Measurements from ENCODE around the gene BHLHA15. TPM values are rescaled to one million over a fixed set of nuclear protein-coding genes. Genes with fewer than 3 reads are reported as not detected.

Gene BHLHA15
- total and polyA plus RNA-seq, 2 of the 13 experiments (the other 11 are each of a cell fraction or from before 2014, with no cell fraction given), result 1.9 to 6.1 TPM

DNA sequence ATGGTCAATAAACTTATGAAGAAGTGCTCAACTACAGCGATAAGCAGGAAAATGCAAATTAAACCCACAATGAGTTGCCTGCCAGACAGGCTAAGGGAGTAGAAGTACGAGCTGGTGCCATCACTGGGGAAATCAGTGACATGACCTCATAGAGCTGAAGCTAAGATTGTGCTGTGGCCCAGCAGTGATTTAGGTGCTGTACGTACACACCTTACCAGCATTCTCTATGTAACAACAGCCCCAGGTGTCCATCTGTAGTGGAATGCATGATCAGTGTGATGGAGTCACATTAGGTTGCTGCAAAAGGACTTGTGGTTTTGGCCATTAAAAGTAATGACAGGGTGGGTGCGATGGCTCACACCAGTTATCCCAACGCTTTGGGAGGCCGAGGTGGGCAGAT is 46.5 kb downstream of the BHLHA15 start:
- in situ Hi-C loops (cut with HindIII; ENCODE audit: extremely low pct_ligation_motif_present, low pct_unique_long_range_greater_than_20kb) (no loop called here), intact Hi-C loops (cut with micrococcal nuclease; ENCODE audit: unreplicated experiment) (no loop called here)
- Histone ChIP-seq H3K79me2 (ENCODE audit: insufficient read depth, low read length) (peaks cover 17% of the 10 kb centered on the region), H3K36me3 (replicated peaks in 1 of 2; ENCODE audit: control insufficient read depth in 1 of 2, insufficient read depth in 2 of 2, low read length in 2 of 2) (peaks cover 1 to 6% of the 10 kb centered on the region in 2 experiments; a peak in 2 of 5 replicates), H3K4me3 (replicated peaks in 1 of 3; ENCODE audit: insufficient read depth in 1 of 3, low read depth in 2 of 3, low read length in 3 of 3) (no peak overlapping the region), H3K4me2 (ENCODE audit: low read depth, low read length) (no peak overlapping the region), H3K27me3 (ENCODE audit: control insufficient read depth in 1 of 2, insufficient read depth in 2 of 2, low read length in 2 of 2) (no peaks in the 10 kb centered on the region), H2AFZ (ENCODE audit: low read length) (no peak overlapping the region), H3K9ac (ENCODE audit: insufficient read depth, low read depth, low read length) (no peak overlapping the region), H3K9me3 (ENCODE audit: low read length) (no peaks in the 10 kb centered on the region), H4K20me1 (ENCODE audit: insufficient read depth, low read length) (no peaks in the 10 kb centered on the region), H3K27ac (ENCODE audit: extremely low read length, insufficient read depth, low read length) (no peak overlapping the region), H3K4me1 (ENCODE audit: insufficient read depth, low read length) (peaks cover 22% of the 10 kb centered on the region)
- FAIRE-seq (no peak), DNase-seq (ENCODE audit: low spot score) (no peak), ATAC-seq (no peak)
- CTCF ChIA-PET (ENCODE audit: low intra/inter-chr PET ratio, low total read pairs), result no interaction called here
- WGBS (ENCODE audit: low lambda C conversion rate), result 90% methylated on average over 6 of the region's 6 CpGs
- BruUV-seq (replicated peaks), result no TSS peak
- POLR2A ChIA-PET, result no interaction called here
- TF ChIP-seq AKAP8 (CRISPR knock-in tag; IDR thresholded peaks at IDR 0.05), result no peak
- TF ChIP-seq, protein P1, sequence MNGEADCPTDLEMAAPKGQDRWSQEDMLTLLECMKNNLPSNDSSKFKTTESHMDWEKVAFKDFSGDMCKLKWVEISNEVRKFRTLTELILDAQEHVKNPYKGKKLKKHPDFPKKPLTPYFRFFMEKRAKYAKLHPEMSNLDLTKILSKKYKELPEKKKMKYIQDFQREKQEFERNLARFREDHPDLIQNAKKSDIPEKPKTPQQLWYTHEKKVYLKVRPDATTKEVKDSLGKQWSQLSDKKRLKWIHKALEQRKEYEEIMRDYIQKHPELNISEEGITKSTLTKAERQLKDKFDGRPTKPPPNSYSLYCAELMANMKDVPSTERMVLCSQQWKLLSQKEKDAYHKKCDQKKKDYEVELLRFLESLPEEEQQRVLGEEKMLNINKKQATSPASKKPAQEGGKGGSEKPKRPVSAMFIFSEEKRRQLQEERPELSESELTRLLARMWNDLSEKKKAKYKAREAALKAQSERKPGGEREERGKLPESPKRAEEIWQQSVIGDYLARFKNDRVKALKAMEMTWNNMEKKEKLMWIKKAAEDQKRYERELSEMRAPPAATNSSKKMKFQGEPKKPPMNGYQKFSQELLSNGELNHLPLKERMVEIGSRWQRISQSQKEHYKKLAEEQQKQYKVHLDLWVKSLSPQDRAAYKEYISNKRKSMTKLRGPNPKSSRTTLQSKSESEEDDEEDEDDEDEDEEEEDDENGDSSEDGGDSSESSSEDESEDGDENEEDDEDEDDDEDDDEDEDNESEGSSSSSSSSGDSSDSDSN (CRISPR knock-in tag; IDR thresholded peaks at IDR 0.05), result no peak
- TF ChIP-seq ZNF780A (CRISPR knock-in tag; IDR thresholded peaks at IDR 0.05), result no peak
- TF ChIP-seq NFRKB (IDR thresholded peaks at IDR 0.05), result no peak
- TF ChIP-seq WIZ (CRISPR knock-in tag; IDR thresholded peaks at IDR 0.05), result no peak
- TF ChIP-seq TCF12 (IDR thresholded peaks at IDR 0.05), result no peak
- no peak for TF ChIP-seq TCF12 (CRISPR knock-in tag; IDR thresholded peaks at IDR 0.05)
- TF ChIP-seq ISX (CRISPR knock-in tag; conservative IDR thresholded peaks at IDR 0.05), result no peak
- TF ChIP-seq, protein P2, sequence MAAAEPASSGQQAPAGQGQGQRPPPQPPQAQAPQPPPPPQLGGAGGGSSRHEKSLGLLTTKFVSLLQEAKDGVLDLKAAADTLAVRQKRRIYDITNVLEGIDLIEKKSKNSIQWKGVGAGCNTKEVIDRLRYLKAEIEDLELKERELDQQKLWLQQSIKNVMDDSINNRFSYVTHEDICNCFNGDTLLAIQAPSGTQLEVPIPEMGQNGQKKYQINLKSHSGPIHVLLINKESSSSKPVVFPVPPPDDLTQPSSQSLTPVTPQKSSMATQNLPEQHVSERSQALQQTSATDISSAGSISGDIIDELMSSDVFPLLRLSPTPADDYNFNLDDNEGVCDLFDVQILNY (CRISPR knock-in tag; conservative IDR thresholded peaks at IDR 0.05), result no peak
- TF ChIP-seq, protein P3, sequence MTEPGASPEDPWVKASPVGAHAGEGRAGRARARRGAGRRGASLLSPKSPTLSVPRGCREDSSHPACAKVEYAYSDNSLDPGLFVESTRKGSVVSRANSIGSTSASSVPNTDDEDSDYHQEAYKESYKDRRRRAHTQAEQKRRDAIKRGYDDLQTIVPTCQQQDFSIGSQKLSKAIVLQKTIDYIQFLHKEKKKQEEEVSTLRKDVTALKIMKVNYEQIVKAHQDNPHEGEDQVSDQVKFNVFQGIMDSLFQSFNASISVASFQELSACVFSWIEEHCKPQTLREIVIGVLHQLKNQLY (CRISPR knock-in tag; IDR thresholded peaks at IDR 0.05), result no peak
- no peak for TF ChIP-seq THYN1 (CRISPR knock-in tag; IDR thresholded peaks at IDR 0.05; ENCODE audit: borderline replicate concordance, low read depth)
- TF ChIP-seq, protein P4, sequence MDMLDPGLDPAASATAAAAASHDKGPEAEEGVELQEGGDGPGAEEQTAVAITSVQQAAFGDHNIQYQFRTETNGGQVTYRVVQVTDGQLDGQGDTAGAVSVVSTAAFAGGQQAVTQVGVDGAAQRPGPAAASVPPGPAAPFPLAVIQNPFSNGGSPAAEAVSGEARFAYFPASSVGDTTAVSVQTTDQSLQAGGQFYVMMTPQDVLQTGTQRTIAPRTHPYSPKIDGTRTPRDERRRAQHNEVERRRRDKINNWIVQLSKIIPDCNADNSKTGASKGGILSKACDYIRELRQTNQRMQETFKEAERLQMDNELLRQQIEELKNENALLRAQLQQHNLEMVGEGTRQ (IDR thresholded peaks at IDR 0.05; ENCODE audit: low read depth, low read length), result no peak
- TF ChIP-seq, protein P4 (CRISPR knock-in tag; IDR thresholded peaks at IDR 0.05; ENCODE audit: borderline replicate concordance), result no peak
- TF ChIP-seq SP1 (IDR thresholded peaks at IDR 0.05), result no peak
- TF ChIP-seq SP1 (CRISPR knock-in tag; IDR thresholded peaks at IDR 0.05), result no peak
- no peak for TF ChIP-seq FOXJ3 (CRISPR knock-in tag; IDR thresholded peaks at IDR 0.05; ENCODE audit: borderline replicate concordance)
- TF ChIP-seq ZNF232 (CRISPR knock-in tag; IDR thresholded peaks at IDR 0.05; ENCODE audit: borderline replicate concordance), result no peak
- no peak for TF ChIP-seq ZNF772 (CRISPR knock-in tag; IDR thresholded peaks at IDR 0.05)
- no peak for TF ChIP-seq MBNL3 (CRISPR knock-in tag; conservative IDR thresholded peaks at IDR 0.05)
- TF ChIP-seq, protein P5, sequence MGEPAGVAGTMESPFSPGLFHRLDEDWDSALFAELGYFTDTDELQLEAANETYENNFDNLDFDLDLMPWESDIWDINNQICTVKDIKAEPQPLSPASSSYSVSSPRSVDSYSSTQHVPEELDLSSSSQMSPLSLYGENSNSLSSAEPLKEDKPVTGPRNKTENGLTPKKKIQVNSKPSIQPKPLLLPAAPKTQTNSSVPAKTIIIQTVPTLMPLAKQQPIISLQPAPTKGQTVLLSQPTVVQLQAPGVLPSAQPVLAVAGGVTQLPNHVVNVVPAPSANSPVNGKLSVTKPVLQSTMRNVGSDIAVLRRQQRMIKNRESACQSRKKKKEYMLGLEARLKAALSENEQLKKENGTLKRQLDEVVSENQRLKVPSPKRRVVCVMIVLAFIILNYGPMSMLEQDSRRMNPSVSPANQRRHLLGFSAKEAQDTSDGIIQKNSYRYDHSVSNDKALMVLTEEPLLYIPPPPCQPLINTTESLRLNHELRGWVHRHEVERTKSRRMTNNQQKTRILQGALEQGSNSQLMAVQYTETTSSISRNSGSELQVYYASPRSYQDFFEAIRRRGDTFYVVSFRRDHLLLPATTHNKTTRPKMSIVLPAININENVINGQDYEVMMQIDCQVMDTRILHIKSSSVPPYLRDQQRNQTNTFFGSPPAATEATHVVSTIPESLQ (CRISPR knock-in tag; conservative IDR thresholded peaks at IDR 0.05), result no peak

Data from HepG2 (cell line).